Left lung (tissue), 10 donors: Measurements from ENCODE around the gene C5orf24. TPM values are rescaled to one million over a fixed set of nuclear protein-coding genes. Genes with fewer than 3 reads are reported as not detected.
"Not testable (repeated sequence)": the region's sequence is repeated elsewhere in the genome, so short reads cannot be mapped to it uniquely, and the experiment has no call there.

Experiments
- ATAC-seq: fragments of 200-7000 bp; cut with Tn5 transposase; one replicate; pipeline ENCODE4 v1.9.1; 2020; ENCODE audit warnings: moderate library complexity
- DNase-seq, 4 donors: peaks; one replicate each; pipeline ENCODE4 v3.0.0-alpha.2; 2013 to 2020
- H3K27ac ChIP-seq, 2 donors: fragments of 200-600 bp; sonication (generic) in 1 of 2; one replicate each; pipeline versions ENCODE4 v1.5.0 to v1.8.0; 2020 to 2021
- H3K27me3 ChIP-seq, 2 donors: fragments of 200-600 bp; sonication (generic) in 1 of 2; one replicate each; pipeline versions ENCODE4 v1.5.0 to v1.8.0; 2020 to 2021
- H3K36me3 ChIP-seq, 2 donors: fragments of 200-600 bp; sonication (generic) in 1 of 2; one replicate each; pipeline versions ENCODE4 v1.5.0 to v1.8.0; 2020 to 2021
- H3K4me1 ChIP-seq, 2 donors: fragments of 200-600 bp; one replicate each; pipeline ENCODE4 v1.8.0; 2021
- H3K4me3 ChIP-seq, 2 donors: fragments of 200-600 bp; sonication (generic) in 1 of 2; one replicate each; pipeline versions ENCODE4 v1.5.0 to v1.8.0; 2020 to 2021; ENCODE audit warnings: mild to moderate bottlenecking in 1 of 2
- H3K9me3 ChIP-seq, 2 donors: fragments of 200-600 bp; sonication (generic) in 1 of 2; one replicate each; pipeline versions ENCODE4 v1.5.0 to v1.8.0; 2020 to 2021
- intact Hi-C, 2 donors: fragments of 100-400 bp; cut with DNase I; formaldehyde crosslinking; loops; one replicate each; pipeline versions ENCODE4 v1.11.2 to v1.14.2; 2022
- polyA plus RNA-seq, 6 donors: library from polyadenylated mRNA; unstranded; fragments of 120-200 nt; gene quantifications; one replicate each; pipeline ENCODE4 v1.2.1, GENCODE V29; 2013; ENCODE audit not compliant: insufficient read length in 6 of 6
- total RNA-seq, 2 donors: library from RNA; stranded (reverse); fragmentation: NEBNext Ultra II Directional; extraction: Animal tissue kit (Norgen Biotek cat#: 25700); gene quantifications; one replicate each; pipeline ENCODE4 v1.2.1, GENCODE V29; 2021
- TF ChIP-seq, protein P1 (sequence below), 2 donors: fragments of 200-600 bp; sonication (generic) in 1 of 2; IDR thresholded peaks; one replicate each; pipeline versions ENCODE4 v1.5.0 to v1.8.0; 2021; ENCODE audit warnings: antibody characterized with exemption in 2 of 2
- donor health status: DM: no; HTN: yes; CAD: no.
- donor health status: DM: no; HTN: no; CAD: no.

Gene C5orf24
- total and polyA plus RNA-seq, 8 donors: 50.8 to 86.3 (median 77.0) TPM

DNA sequence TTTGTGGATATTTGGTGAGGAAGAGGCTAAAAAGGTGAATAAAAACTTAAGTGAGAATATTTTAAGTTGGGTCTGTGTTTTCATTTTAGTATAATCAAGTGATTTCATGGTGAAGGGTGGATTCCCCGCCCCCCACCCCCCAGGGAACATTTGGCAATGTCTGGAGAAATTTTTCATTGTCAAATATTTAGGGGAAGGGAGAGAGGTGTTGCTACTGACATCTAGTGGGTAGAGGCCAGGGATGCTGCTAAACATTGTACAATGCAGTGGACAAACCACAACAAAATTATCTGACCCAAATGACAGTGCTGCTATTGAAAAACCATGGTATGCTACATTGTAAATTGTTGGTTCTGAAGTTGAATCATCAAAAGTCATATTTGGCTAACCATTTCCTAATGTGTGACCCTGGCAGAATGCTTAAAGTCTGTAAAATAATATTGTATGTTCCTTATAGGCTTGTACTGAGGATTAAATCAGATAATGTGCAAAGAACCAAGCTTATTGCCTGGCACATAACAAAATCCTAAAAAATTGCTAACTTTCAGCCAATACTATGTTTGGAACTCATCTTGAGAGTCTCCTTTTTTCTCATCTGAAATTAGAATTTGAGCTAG, 5.6 kb downstream of the C5orf24 start:
- H3K27ac ChIP-seq: no peak overlapping the region
- H3K4me1 ChIP-seq: peaks cover 10 to 47% of the 10 kb centered on the region in 2 donors
- ATAC-seq (peak; percentile 39), DNase-seq (no peak)
- H3K4me3 ChIP-seq: no peak overlapping the region
- H3K27me3 ChIP-seq: no peaks in the 10 kb centered on the region
- intact Hi-C loops: no loop called here
- no peaks in the 10 kb centered on the region for H3K9me3 ChIP-seq
- TF ChIP-seq, protein P1, sequence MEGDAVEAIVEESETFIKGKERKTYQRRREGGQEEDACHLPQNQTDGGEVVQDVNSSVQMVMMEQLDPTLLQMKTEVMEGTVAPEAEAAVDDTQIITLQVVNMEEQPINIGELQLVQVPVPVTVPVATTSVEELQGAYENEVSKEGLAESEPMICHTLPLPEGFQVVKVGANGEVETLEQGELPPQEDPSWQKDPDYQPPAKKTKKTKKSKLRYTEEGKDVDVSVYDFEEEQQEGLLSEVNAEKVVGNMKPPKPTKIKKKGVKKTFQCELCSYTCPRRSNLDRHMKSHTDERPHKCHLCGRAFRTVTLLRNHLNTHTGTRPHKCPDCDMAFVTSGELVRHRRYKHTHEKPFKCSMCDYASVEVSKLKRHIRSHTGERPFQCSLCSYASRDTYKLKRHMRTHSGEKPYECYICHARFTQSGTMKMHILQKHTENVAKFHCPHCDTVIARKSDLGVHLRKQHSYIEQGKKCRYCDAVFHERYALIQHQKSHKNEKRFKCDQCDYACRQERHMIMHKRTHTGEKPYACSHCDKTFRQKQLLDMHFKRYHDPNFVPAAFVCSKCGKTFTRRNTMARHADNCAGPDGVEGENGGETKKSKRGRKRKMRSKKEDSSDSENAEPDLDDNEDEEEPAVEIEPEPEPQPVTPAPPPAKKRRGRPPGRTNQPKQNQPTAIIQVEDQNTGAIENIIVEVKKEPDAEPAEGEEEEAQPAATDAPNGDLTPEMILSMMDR (IDR thresholded peaks at IDR 0.05): no peak
- H3K36me3 ChIP-seq: peaks cover 0 to 61% of the 10 kb centered on the region in 2 donors

DNA sequence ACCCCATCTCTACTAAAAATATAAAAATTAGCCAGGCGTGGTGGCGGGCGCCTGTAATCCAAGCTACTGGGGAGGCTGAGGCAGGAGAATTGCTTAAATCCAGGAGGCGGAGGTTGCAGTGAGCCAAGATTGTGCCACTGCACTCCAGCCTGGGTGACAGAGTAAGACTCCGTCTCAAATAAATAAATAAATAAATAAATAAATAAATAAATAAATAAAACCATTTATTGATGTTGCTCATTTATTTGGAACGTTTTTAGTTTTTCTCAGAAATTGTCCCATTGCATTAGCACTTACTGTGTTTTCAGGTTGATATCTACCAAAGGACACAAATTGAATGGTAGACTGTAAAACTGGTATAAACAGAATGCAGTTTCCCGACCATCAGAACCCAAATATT, 10.7 kb downstream of the C5orf24 start:
- H3K4me3 ChIP-seq, DNase-seq, H3K9me3 ChIP-seq, ATAC-seq, H3K4me1 ChIP-seq, H3K27ac ChIP-seq, H3K27me3 ChIP-seq, intact Hi-C loops: not testable (repeated sequence)
- peaks cover 0 to 78% of the 10 kb centered on the region in 2 donors for H3K36me3 ChIP-seq

GRCh38 chr5:134857401-134857800, 11.6 kb downstream of the C5orf24 start:
- no peak overlapping the region for H3K4me3 ChIP-seq
- ATAC-seq (no peak), DNase-seq (no peak)
- intact Hi-C loops: no loop called here
- H3K27ac ChIP-seq: no peak overlapping the region
- peaks cover 0 to 78% of the 10 kb centered on the region in 2 donors for H3K36me3 ChIP-seq
- H3K27me3 ChIP-seq: no peaks in the 10 kb centered on the region
- H3K9me3 ChIP-seq: no peaks in the 10 kb centered on the region
- H3K4me1 ChIP-seq: peaks cover 0 to 4% of the 10 kb centered on the region in 2 donors
- TF ChIP-seq, protein P1 (IDR thresholded peaks at IDR 0.05): no peak

DNA sequence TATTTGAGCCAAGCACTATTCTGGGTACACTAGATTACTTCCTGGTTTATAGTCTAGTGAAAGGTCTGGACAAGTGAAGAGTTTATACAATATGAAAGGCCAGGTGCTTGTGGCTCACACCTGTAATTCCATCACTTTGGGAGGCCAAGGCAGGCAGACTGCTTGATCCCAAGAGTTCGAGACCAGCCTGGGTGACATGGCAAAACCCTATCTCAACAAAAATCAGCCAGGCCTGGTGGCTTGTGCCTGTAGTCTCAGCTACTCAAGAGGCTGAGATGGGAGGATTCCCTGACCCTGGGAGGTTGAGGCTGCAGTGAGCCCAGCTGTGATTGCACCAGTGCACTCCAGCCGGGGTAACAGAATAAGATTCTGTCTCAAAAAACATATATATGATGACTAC, 18.9 kb downstream of the C5orf24 start:
- no peaks in the 10 kb centered on the region for H3K9me3 ChIP-seq
- H3K36me3 ChIP-seq: peaks cover 0 to 24% of the 10 kb centered on the region in 2 donors
- H3K4me3 ChIP-seq: no peak overlapping the region
- H3K4me1 ChIP-seq: no peaks in the 10 kb centered on the region
- no peaks in the 10 kb centered on the region for H3K27me3 ChIP-seq
- no peak for ATAC-seq
- TF ChIP-seq, protein P1 (IDR thresholded peaks at IDR 0.05): no peak
- no peak for DNase-seq
- no peak overlapping the region for H3K27ac ChIP-seq
- intact Hi-C loops: no loop called here

DNA sequence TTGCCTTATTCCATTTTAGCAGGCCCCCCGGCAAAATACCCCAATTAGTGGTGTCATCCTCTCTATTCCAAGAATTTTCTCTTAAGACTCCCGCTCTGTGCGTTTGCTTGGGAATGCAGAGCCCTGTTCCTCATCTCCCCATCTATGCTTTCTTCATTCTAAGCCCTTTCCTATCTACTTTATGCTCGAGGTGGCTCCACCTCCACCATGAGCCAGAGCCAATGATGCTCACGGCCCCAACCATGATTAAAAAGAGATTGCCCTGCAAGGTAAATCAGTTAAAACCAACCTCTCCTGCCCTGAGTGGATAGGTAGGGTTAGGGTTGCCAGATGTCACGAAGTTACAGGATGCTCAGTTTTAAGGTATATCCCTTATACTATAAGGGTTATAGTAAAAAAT, 27.7 kb downstream of the C5orf24 start:
- peaks cover 12 to 34% of the 10 kb centered on the region in 2 donors for H3K4me1 ChIP-seq
- ATAC-seq (no peak), DNase-seq (no peak)
- H3K27me3 ChIP-seq: no peaks in the 10 kb centered on the region
- intact Hi-C loops: no loop called here
- peak overlapping the region; percentile 87 to 91 for H3K4me3 ChIP-seq
- no peaks in the 10 kb centered on the region for H3K36me3 ChIP-seq
- TF ChIP-seq, protein P1 (IDR thresholded peaks at IDR 0.05): no peak
- H3K27ac ChIP-seq: peak overlapping the region; percentile 90 to 98
- no peaks in the 10 kb centered on the region for H3K9me3 ChIP-seq
